Right lobe of liver (tissue), 6 donors: Measurements from ENCODE around the gene MASTL. TPM values are rescaled to one million over a fixed set of nuclear protein-coding genes. Genes with fewer than 3 reads are reported as not detected.

Experiments used
- ATAC-seq, 4 donors: fragments of 200-7000 bp; cut with Tn5 transposase; one replicate each; pipeline ENCODE4 v1.9.1; 2020; ENCODE audit warnings: mild to moderate bottlenecking in 4 of 4, moderate library complexity in 4 of 4
- DNase-seq, 3 donors: peaks; one replicate each; pipeline ENCODE4 v3.0.0-alpha.2; 2020
- H3K27ac ChIP-seq, 3 donors: fragments of 200-600 bp; one replicate each; pipeline ENCODE4 v1.8.0; 2022
- H3K27me3 ChIP-seq, 2 donors: fragments of 200-600 bp; one replicate each; pipeline ENCODE4 v1.8.0; 2022
- H3K36me3 ChIP-seq, 4 donors: fragments of 200-600 bp; sonication (generic) in 1 of 4; one replicate each; pipeline versions ENCODE4 v1.5.1 to v1.8.0; 2017 to 2022; ENCODE audit warnings: control low read depth in 1 of 4
- H3K4me1 ChIP-seq, 4 donors: fragments of 200-600 bp; sonication (generic) in 1 of 4; one replicate each; pipeline versions ENCODE4 v1.5.1 to v1.8.0; 2017 to 2022; ENCODE audit warnings: control low read depth in 1 of 4
- H3K4me3 ChIP-seq, 3 donors: fragments of 200-600 bp; one replicate each; pipeline ENCODE4 v1.8.0; 2022
- H3K9me3 ChIP-seq, 4 donors: fragments of 200-600 bp; sonication (generic) in 1 of 4; one replicate each; pipeline versions ENCODE4 v1.5.1 to v1.8.0; 2017 to 2022; ENCODE audit warnings: control low read depth in 1 of 4
- POLR2A ChIP-seq: fragments of 450-650 bp; IDR thresholded peaks from one replicate; pipeline ENCODE4 v1.6.1; 2017; ENCODE audit warnings: antibody characterized with exemption, mild to moderate bottlenecking
- WGBS: methylation state at CpG from one replicate; pipeline ENCODE4 v1.1.6; 2018; ENCODE audit warnings: low coverage, low lambda C conversion rate; ENCODE audit not compliant: insufficient coverage; ENCODE audit errors: missing lambda C conversion rate; 5-methylcytosine and 5-hydroxymethylcytosine counted together
- intact Hi-C, 2 donors: fragments of 100-400 bp; cut with DNase I; formaldehyde crosslinking; loops; one replicate each; pipeline versions ENCODE4 v1.11.2 to v1.14.1; 2022
- total RNA-seq, 6 experiments: library from RNA; depleted of rRNA in 2 of 6; stranded (reverse); fragments of >200 nt in 2 of 6; fragmentation: NEBNext Ultra II Directional in 3 of 6; extraction: Animal tissue kit (Norgen Biotek cat#: 25700) in 3 of 6; gene quantifications; one replicate each; pipeline versions ENCODE4 v1.1.0 to v1.2.4, GENCODE V29; 2016 to 2023
- TF ChIP-seq, protein P1 (sequence below), 4 donors: fragments of 200-600 bp in 3 of 4; fragments of 450-650 bp in 1 of 4; IDR thresholded peaks; one replicate each; pipeline versions ENCODE4 v1.5.1 to v1.8.0; 2016 to 2022; ENCODE audit warnings: antibody characterized with exemption in 4 of 4, mild to moderate bottlenecking in 2 of 4
- donor health status: DM: no; HTN: yes; CAD: no.
- donor health status: DM: no; HTN: no; CAD: no.
- donor health status: DM: no; HTN: no; CAD: no.
- donor health status: DM: no; HTN: yes; CAD: no.
- donor health status: DM: no; HTN: yes; CAD: no.

MASTL gene
- total RNA-seq, 6 experiments from 2014 or later = 1.8 to 3.7 (median 2.8) TPM

DNA sequence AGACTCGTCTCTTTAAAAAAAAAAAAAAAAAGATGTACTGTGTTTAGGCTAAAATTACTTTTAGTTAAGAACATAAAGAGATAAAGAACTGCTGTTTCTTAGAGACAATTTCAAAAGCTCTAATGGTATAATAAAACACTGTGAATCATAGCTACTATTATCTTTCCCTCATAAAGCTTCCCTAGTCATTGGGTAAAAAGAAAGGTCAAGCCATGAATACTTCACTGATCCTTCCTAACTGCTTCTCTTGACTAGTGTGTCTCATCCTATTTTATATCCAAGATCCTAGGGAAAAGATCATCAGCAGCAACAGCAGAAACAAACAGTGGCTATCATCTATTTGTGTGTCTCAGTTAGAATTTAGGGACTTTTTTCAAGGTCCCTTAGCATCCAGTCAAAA lies 11.5 kb upstream of the MASTL start:
- Histone ChIP-seq H3K4me3 (no peak overlapping the region), H3K27ac (no peak overlapping the region), H3K9me3 (no peaks in the 10 kb centered on the region), H3K27me3 (no peaks in the 10 kb centered on the region), H3K36me3 (peaks cover 0 to 73% (median 29%) of the 10 kb centered on the region in 4 donors), H3K4me1 (no peaks in the 10 kb centered on the region)
- intact Hi-C loops = no loop called here
- DNase-seq (no peak), ATAC-seq (no peak)
- 100% methylated on average over 1 of the region's 1 CpG for WGBS
- TF ChIP-seq, protein P1, sequence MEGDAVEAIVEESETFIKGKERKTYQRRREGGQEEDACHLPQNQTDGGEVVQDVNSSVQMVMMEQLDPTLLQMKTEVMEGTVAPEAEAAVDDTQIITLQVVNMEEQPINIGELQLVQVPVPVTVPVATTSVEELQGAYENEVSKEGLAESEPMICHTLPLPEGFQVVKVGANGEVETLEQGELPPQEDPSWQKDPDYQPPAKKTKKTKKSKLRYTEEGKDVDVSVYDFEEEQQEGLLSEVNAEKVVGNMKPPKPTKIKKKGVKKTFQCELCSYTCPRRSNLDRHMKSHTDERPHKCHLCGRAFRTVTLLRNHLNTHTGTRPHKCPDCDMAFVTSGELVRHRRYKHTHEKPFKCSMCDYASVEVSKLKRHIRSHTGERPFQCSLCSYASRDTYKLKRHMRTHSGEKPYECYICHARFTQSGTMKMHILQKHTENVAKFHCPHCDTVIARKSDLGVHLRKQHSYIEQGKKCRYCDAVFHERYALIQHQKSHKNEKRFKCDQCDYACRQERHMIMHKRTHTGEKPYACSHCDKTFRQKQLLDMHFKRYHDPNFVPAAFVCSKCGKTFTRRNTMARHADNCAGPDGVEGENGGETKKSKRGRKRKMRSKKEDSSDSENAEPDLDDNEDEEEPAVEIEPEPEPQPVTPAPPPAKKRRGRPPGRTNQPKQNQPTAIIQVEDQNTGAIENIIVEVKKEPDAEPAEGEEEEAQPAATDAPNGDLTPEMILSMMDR (IDR thresholded peaks at IDR 0.05) = no peak
- TF ChIP-seq POLR2A = no peak

DNA sequence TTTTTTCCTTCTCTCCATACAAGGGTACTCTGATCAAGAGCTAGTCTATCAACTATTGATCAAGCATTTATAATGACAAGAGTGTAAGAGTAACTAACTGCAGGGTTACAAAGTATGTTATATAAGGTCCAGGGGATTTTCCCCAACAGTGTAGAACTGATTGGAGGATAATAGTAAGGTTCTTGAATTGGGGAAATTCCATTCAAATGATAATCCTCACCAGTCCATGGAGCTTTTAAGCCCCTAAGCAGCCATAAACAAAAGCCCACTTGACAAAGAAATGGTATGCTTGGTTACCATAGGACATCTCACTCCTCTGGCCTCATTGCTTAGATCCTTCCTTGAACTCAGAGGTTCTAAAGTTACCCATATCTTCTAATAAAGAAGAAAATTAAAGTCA lies 9.2 kb upstream of the MASTL start:
- DNase-seq (no peak), ATAC-seq (no peak)
- H3K27ac ChIP-seq = no peak overlapping the region
- intact Hi-C loops = no loop called here
- no peaks in the 10 kb centered on the region for H3K9me3 ChIP-seq
- H3K4me1 ChIP-seq = no peaks in the 10 kb centered on the region
- TF ChIP-seq, protein P1 (IDR thresholded peaks at IDR 0.05) = no peak
- TF ChIP-seq POLR2A = no peak
- no peak overlapping the region for H3K4me3 ChIP-seq
- H3K27me3 ChIP-seq = no peaks in the 10 kb centered on the region
- H3K36me3 ChIP-seq = peaks cover 0 to 59% (median 28%) of the 10 kb centered on the region in 4 donors

DNA sequence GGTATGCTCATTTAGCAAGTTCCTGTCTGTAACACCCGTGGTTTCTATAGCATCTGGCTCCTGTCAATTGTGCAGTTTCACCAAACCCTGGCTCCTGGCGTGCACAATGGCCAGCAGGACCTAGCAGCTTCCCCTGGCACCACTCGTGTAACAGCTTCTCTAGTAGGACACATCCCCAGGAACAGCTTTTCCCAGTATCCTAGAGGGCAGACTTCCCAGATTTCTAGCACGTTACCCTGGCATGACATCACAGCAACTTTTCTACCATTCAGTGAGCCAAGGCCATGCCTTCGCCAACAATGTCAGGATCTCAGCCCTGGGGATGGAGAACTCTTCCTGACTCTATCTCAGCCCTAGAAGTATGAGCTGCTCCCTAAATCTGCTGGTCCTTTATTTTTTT lies 7.5 kb upstream of the MASTL start:
- H3K27me3 ChIP-seq = no peaks in the 10 kb centered on the region
- H3K4me1 ChIP-seq = peaks cover 0 to 9% (median 0%) of the 10 kb centered on the region in 4 donors
- intact Hi-C loops = no loop called here
- 50% methylated on average over 2 of the region's 5 CpGs for WGBS
- no peak for DNase-seq
- no peaks in the 10 kb centered on the region for H3K9me3 ChIP-seq
- no peak overlapping the region for H3K4me3 ChIP-seq
- no peak for TF ChIP-seq POLR2A
- TF ChIP-seq, protein P1 (IDR thresholded peaks at IDR 0.05) = no peak
- no peak overlapping the region for H3K27ac ChIP-seq
- peaks cover 0 to 45% (median 25%) of the 10 kb centered on the region in 4 donors for H3K36me3 ChIP-seq
- ATAC-seq = no peak

DNA sequence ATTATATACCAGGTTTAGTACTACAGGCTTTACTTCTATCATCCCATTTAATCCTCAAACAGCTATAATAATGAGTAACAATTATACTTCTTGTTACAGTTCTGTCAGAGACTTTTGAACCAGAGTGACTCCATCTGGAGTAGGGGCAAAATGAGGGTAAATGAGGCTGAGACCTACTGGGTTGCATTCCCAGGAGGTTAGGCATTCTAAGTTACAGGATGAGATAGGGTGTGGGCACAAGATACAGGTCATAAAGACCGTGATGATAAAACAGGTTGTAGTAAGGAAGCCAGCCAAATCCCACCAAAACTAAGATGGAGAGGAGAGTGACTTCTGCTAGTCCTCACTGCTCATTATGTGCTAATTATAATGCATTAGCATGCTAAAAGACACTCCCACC lies 4.9 kb upstream of the MASTL start:
- H3K27ac ChIP-seq = no peak overlapping the region
- DNase-seq = no peak
- WGBS = 100% methylated on average over 1 of the region's 1 CpG

More for the DNA sequence above, 4.9 kb upstream of the MASTL start:
- no peak overlapping the region for H3K4me3 ChIP-seq
- no peak for ATAC-seq
- intact Hi-C loops = no loop called here
- peaks cover 0 to 21% (median 16%) of the 10 kb centered on the region in 4 donors for H3K36me3 ChIP-seq
- no peak for TF ChIP-seq POLR2A
- TF ChIP-seq, protein P1 (IDR thresholded peaks at IDR 0.05) = no peak
- no peaks in the 10 kb centered on the region for H3K27me3 ChIP-seq
- H3K9me3 ChIP-seq = no peaks in the 10 kb centered on the region
- H3K4me1 ChIP-seq = peaks cover 0 to 17% (median 0%) of the 10 kb centered on the region in 4 donors
